Measurements from ENCODE around the gene IL1F10. TPM values are rescaled to one million over a fixed set of nuclear protein-coding genes. Genes with fewer than 3 reads are reported as not detected.

IL1F10 gene
- total and polyA plus RNA-seq, 2 donors (not counting 3 experiments of a cell fraction or from before 2014, with no cell fraction given), result not detected

- no peak overlapping the region for H3K9ac ChIP-seq (replicated peaks; ENCODE audit: extremely low read depth, insufficient read depth, low read length)
- no peak overlapping the region for H3K4me2 ChIP-seq (ENCODE audit: insufficient read depth, low read length)
- TF ChIP-seq JUN (IDR thresholded peaks at IDR 0.05; ENCODE audit: borderline replicate concordance, insufficient read depth, insufficient read length, low read depth), result no peak
- no peak for TF ChIP-seq GATA2 (IDR thresholded peaks at IDR 0.05; ENCODE audit: insufficient read depth, insufficient read length, low read depth, low read length)
- no peak overlapping the region for H3K4me3 ChIP-seq (replicated peaks in 1 of 3; ENCODE audit: insufficient read depth in 1 of 3, low read depth in 1 of 3, low read length in 3 of 3)
- H3K79me2 ChIP-seq (ENCODE audit: control insufficient read depth, insufficient read depth, low read length), result no peaks in the 10 kb centered on the region
- H3K27ac ChIP-seq (ENCODE audit: insufficient read depth, low read depth, low read length), result no peak overlapping the region
- no peaks in the 10 kb centered on the region for H3K9me1 ChIP-seq (replicated peaks; ENCODE audit: control insufficient read depth, extremely low read depth, insufficient read depth, low read length)
- ChIA-PET POLR2A (no interaction called here), CTCF (no interaction called here)
- DNase-seq (ENCODE audit: low read depth, low spot score) (no peak), FAIRE-seq (no peak)
- no peaks in the 10 kb centered on the region for H3K27me3 ChIP-seq (ENCODE audit: control insufficient read depth in 2 of 2, insufficient read depth in 2 of 2, low read length in 2 of 2)
- no peaks in the 10 kb centered on the region for H3K36me3 ChIP-seq (ENCODE audit: control insufficient read depth in 2 of 2, extremely low read depth in 1 of 2, insufficient read depth in 2 of 2, low read length in 2 of 2)
- no peaks in the 10 kb centered on the region for H4K20me1 ChIP-seq (replicated peaks; ENCODE audit: control insufficient read depth, extremely low read depth, insufficient read depth, low read length)
- no peak overlapping the region for H2AFZ ChIP-seq (ENCODE audit: low read depth, low read length)
- BruUV-seq (replicated peaks), result no TSS peak
- intact Hi-C loops (cut with micrococcal nuclease) (no loop called here), dilution Hi-C loops (cut with MboI; ENCODE audit: extremely low pct_ligation_motif_present, low sequenced_read_pairs) (no loop called here)
- no peaks in the 10 kb centered on the region for H3K9me3 ChIP-seq (replicated peaks; ENCODE audit: control insufficient read depth, insufficient read depth, low read length)
- H3K4me1 ChIP-seq (ENCODE audit: control insufficient read depth, extremely low read depth, insufficient read depth, low read length), result no peaks in the 10 kb centered on the region
Measured at GRCh38 chr2:113114224-113114945, 46.6 kb downstream of the IL1F10 start.

- FAIRE-seq (no peak), DNase-seq (ENCODE audit: low read depth, low spot score) (no peak)
- Histone ChIP-seq H3K36me3 (ENCODE audit: control insufficient read depth in 2 of 2, extremely low read depth in 1 of 2, insufficient read depth in 2 of 2, low read length in 2 of 2) (no peaks in the 10 kb centered on the region), H3K9ac (replicated peaks; ENCODE audit: extremely low read depth, insufficient read depth, low read length) (no peak overlapping the region), H3K79me2 (ENCODE audit: control insufficient read depth, insufficient read depth, low read length) (no peaks in the 10 kb centered on the region), H3K9me3 (replicated peaks; ENCODE audit: control insufficient read depth, insufficient read depth, low read length) (no peaks in the 10 kb centered on the region), H2AFZ (ENCODE audit: low read depth, low read length) (no peak overlapping the region), H3K27me3 (ENCODE audit: control insufficient read depth in 2 of 2, insufficient read depth in 2 of 2, low read length in 2 of 2) (no peaks in the 10 kb centered on the region), H4K20me1 (replicated peaks; ENCODE audit: control insufficient read depth, extremely low read depth, insufficient read depth, low read length) (no peaks in the 10 kb centered on the region), H3K4me3 (replicated peaks in 1 of 3; ENCODE audit: insufficient read depth in 1 of 3, low read depth in 1 of 3, low read length in 3 of 3) (no peak overlapping the region), H3K27ac (ENCODE audit: insufficient read depth, low read depth, low read length) (no peak overlapping the region), H3K4me1 (ENCODE audit: control insufficient read depth, extremely low read depth, insufficient read depth, low read length) (no peaks in the 10 kb centered on the region), H3K4me2 (ENCODE audit: insufficient read depth, low read length) (no peak overlapping the region), H3K9me1 (replicated peaks; ENCODE audit: control insufficient read depth, extremely low read depth, insufficient read depth, low read length) (no peaks in the 10 kb centered on the region)
- no peak for TF ChIP-seq CTCF (IDR thresholded peaks at IDR 0.05; ENCODE audit: extremely low read depth in 1 of 2, insufficient read depth in 1 of 2, low read depth in 1 of 2, low read length in 2 of 2)
- no TSS peak for BruUV-seq (replicated peaks)
- CTCF ChIA-PET, result no interaction called here
- dilution Hi-C loops (cut with MboI; ENCODE audit: extremely low pct_ligation_motif_present, low sequenced_read_pairs) (no loop called here), intact Hi-C loops (cut with micrococcal nuclease) (no loop called here)
- POLR2A ChIA-PET, result no interaction called here
Measured at GRCh38 chr2:113114996-113115395, 47.2 kb downstream of the IL1F10 start.

All from endothelial cell of umbilical vein (primary cell).